GM21390 (cell line): ENCODE results near the gene TSSK2.

ENCODE experiments used
- ATAC-seq: cut with Tn5 transposase; IDR thresholded peaks from one replicate; pipeline ENCODE4 v1.9.1; 2021; ENCODE audit not compliant: unreplicated experiment

TSSK2 gene

GRCh38 chr22:19122752-19123492 is 8.2 kb upstream of the TSSK2 start:
- ATAC-seq: peak; percentile 5

- ATAC-seq: no peak
Observed at GRCh38 chr22:19123936-19124335, 7.2 kb upstream of the TSSK2 start.

GRCh38 chr22:19124377-19124776 is 6.7 kb upstream of the TSSK2 start:
- no peak for ATAC-seq

GRCh38 chr22:19125011-19125410 is 6.1 kb upstream of the TSSK2 start:
- ATAC-seq: no peak

- no peak for ATAC-seq
Observed at GRCh38 chr22:19125474-19126308, 5.4 kb upstream of the TSSK2 start.

DNA sequence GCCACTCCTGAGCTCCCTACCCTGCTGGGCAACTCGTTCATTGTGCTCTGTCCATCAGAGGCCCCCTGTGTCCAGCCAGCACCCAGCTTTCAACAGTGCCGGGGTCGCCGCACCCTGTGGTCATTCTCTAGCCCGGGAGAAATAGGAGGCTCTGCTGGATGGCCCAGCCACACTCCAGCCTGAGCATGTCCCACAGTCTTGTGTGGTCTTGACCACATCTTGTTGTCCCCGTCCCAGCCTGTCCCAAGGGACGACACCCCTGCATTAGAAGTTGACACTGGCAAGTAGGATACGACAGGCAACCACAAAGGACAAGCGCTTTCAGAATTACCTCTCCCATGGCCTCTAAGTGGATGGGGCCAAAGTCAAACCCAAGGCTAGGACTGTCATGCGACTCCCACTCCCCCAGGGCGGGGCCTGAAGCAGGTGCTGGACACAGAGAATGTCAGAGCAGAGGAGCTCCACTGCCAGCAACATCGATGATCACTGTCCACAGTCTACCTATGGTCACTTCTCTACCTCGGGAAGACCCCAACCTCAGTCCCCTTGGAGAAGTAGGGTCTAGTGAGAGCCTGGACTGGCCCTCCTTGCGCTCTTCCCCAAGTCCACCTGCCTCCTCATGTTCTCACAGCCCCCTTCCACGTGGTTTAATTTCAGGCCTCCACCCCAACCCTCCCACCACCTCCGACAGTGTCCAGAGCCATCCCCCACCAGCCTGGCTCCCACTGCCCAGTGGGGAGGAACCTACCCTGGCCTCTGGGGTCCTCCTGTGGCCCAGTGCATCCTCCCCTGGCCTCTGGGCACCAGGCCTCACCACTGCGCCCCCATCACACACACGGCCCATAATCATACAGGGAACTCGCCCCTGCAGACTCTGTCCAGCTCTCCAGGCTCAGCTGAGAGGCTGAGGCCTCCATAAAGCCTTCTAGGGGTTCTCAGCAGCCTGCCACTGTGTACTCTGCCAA is 4.5 kb upstream of the TSSK2 start:
- ATAC-seq: no peak

DNA sequence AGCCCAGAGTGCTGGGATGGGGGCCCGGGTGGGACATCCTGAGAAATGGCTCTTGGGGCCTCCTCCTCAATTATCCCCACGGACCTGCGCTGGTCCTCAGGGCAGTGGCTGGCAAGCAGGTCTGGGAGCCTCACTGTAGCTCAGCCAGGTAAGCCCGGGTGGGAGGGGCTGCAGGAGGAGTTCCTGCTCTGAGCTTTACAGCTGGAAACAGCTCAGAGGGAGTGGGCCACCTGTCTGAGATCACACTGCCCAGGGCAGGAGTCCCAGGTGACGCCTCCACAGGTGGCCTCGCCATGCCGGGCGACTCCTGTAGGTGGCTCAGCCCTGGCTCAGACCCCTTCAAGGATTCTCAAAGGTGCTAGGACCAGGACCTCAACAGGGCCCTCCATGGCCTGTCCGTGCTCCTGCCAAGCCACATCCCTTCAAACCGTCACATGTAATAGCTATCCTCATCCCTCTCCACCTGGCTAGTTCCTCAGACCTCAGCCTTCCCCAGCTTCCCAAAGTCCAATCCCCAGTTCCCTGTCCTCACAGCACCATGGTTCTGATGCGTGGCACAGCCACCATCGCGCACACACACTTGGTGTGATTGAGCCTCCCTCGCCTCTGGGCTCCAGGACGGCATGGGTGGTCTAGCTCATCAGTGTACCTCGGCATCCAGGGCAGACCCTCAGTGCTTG is 3.6 kb upstream of the TSSK2 start:
- ATAC-seq: no peak

DNA sequence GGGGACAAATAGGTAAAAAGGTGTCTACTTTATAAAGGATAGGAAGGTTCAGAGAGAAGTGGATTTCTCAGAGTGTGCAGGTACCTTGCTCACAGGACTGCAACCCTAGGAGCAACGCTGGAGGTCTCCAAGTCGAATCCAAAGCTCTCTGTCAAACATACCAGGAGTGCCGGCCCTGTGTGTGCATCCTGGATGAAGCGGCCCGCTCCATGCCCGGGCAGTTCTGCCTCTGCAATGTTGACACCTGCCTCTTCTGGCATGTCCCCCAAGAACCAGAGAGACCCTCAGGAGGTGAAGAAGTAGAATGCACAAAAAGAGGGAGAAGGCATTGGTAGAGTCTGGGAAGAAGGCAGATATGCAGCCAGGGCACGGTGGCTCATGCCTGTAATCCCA is 3.1 kb upstream of the TSSK2 start:
- ATAC-seq: no peak

GRCh38 chr22:19128946-19129727 is 2.0 kb upstream of the TSSK2 start:
- ATAC-seq: no peak

DNA sequence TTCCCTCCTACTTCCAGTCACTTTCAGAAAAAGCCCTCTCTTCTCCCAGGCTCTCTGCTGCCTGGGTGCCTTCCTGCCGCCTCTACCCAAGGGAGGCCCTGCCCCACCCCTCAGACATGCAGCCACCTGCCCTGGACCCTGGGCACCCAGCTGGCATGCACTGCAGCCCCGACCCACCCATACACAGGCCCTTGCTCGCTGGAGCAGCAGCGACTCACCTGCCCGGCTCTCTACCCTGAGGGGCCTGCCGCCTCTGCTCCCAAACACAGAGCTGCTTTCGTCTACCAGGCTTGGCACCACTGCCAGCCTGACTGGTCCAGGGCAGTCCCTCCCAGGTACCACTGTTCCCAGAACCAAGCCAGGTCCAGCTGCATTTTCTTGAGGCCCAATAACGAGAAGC is 1.2 kb upstream of the TSSK2 start:
- no peak for ATAC-seq

DNA sequence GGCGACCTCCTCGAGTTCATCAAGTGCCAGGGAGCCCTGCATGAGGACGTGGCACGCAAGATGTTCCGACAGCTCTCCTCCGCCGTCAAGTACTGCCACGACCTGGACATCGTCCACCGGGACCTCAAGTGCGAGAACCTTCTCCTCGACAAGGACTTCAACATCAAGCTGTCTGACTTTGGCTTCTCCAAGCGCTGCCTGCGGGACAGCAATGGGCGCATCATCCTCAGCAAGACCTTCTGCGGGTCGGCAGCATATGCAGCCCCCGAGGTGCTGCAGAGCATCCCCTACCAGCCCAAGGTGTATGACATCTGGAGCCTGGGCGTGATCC is 542 bp downstream of the TSSK2 start:
- no peak for ATAC-seq

DNA sequence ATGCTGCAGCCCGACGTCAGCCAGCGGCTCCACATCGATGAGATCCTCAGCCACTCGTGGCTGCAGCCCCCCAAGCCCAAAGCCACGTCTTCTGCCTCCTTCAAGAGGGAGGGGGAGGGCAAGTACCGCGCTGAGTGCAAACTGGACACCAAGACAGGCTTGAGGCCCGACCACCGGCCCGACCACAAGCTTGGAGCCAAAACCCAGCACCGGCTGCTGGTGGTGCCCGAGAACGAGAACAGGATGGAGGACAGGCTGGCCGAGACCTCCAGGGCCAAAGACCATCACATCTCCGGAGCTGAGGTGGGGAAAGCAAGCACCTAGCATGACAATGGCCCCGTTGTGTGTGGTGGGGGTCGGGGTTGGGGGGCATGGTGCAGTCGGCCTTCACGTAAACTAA is 1.0 kb downstream of the TSSK2 start:
- no peak for ATAC-seq

DNA sequence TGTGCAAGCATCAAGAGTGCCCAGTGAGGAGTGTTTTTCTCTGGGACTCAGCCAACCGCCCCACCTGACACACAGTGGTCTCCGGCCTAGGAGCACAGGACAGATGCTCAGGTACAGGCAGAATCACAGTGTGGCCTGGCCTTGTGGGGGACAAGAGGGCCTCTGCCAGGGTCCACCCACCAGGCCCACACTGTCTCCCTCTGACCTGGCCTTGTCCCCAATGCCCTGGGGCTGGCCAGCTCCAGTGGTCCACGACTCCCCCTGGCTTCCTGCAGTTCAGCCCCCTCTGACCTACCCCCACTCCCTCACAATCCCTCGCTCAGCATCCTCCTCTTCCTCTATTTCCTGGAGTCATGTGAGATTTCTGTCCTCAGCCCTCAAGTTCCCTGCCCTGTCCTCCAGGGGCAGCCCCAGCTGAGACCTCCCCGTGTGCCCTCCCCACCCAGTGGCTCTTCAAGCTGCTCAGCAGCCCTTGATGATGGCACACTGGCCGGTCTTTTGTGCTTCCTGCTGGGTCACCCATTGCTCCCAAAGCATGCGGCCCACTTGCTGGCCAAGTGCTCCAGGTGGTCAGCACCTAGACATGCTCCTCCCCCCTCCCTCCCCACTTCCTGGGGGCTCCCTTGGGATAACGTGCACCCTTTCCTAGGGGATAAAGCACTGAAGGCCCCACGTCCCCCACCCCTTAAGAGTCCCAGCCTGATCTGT is 1.7 kb downstream of the TSSK2 start:
- no peak for ATAC-seq

- ATAC-seq: no peak
Observed at GRCh38 chr22:19133561-19133960, 2.5 kb downstream of the TSSK2 start.

DNA sequence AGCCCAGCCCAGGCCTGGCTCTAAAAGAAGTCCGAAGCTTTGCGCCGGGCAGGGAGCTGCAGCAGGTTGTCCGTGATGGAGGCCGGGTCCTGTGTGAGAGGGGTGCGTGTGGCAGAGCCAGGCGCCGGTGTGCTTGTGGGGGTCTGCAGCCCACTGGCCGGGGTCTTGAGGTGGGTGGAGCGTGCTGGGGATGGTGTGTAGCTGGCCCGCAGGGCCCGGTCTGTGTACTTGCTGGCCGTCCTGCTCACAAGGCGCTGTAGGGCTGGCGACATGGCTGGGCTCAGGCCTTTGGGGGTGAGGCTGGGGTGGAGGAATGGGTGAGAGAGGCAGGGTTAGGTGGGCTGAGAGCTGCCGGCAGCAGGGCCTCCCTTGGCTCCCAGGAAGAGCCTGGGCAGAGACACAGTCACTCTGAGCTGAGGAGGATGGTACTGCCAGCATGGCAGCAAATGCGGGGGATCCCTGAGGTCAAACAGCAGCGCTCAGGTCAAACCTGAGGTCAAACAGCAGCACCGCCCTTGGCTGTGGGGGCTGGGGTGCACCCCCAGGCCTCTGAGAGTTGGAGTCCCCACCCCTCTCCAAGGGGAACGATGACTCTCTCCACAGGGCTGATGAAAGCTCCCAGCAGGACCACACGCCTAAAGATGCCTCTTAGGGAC is 3.2 kb downstream of the TSSK2 start:
- no peak for ATAC-seq

GRCh38 chr22:19134874-19135273 is 3.8 kb downstream of the TSSK2 start:
- ATAC-seq: no peak

GRCh38 chr22:19136915-19137314 is 5.8 kb downstream of the TSSK2 start:
- no peak for ATAC-seq

- no peak for ATAC-seq
Observed at GRCh38 chr22:19137384-19138216, 6.5 kb downstream of the TSSK2 start.
